OCI-M2 (cell line): ENCODE results near the gene SPIRE2.
"Not testable (repeated sequence)": the region's sequence is repeated elsewhere in the genome, so short reads cannot be mapped to it uniquely, and the experiment has no call there.

ENCODE experiments used
- DNase-seq: peaks from one replicate; lab custom pipeline; 2025; ENCODE audit not compliant: unreplicated experiment; lab: John Stamatoyannopoulos, UW

The SPIRE2 gene

GRCh38 chr16:89806589-89807193 lies 21.6 kb upstream of the SPIRE2 start:
- not testable (repeated sequence) for DNase-seq

GRCh38 chr16:89808475-89808874 lies 19.8 kb upstream of the SPIRE2 start:
- DNase-seq: no peak

GRCh38 chr16:89811321-89811720 lies 17.0 kb upstream of the SPIRE2 start:
- no peak for DNase-seq

- no peak for DNase-seq
These were observed 12.5 kb upstream of the SPIRE2 start for GRCh38 chr16:89815639-89816348.

GRCh38 chr16:89818851-89819403 lies 9.3 kb upstream of the SPIRE2 start:
- not testable (repeated sequence) for DNase-seq

GRCh38 chr16:89819448-89819847 lies 8.8 kb upstream of the SPIRE2 start:
- not testable (repeated sequence) for DNase-seq

- no peak for DNase-seq
These were observed 6.7 kb upstream of the SPIRE2 start for GRCh38 chr16:89821438-89822187.

GRCh38 chr16:89822188-89823086 lies 5.8 kb upstream of the SPIRE2 start:
- no peak for DNase-seq

- DNase-seq: no peak
These were observed 5.0 kb upstream of the SPIRE2 start for GRCh38 chr16:89823087-89823823.

- DNase-seq: not testable (repeated sequence)
These were observed 4.5 kb upstream of the SPIRE2 start for GRCh38 chr16:89823824-89824148.

GRCh38 chr16:89826531-89827382 lies 1.5 kb upstream of the SPIRE2 start:
- no peak for DNase-seq

- no peak for DNase-seq
These were observed 684 bp upstream of the SPIRE2 start for GRCh38 chr16:89827383-89828198.

- no peak for DNase-seq
These were observed 775 bp downstream of the SPIRE2 start for GRCh38 chr16:89828870-89829629.

- DNase-seq: no peak
These were observed 1.6 kb downstream of the SPIRE2 start for GRCh38 chr16:89829630-89830437.

- no peak for DNase-seq
These were observed 3.6 kb downstream of the SPIRE2 start for GRCh38 chr16:89831810-89832328.

- DNase-seq: not testable (repeated sequence)
These were observed 5.5 kb downstream of the SPIRE2 start for GRCh38 chr16:89833664-89834363.
